IMR-90 (cell line): ENCODE results near the gene EHHADH. TPM values are rescaled to one million over a fixed set of nuclear protein-coding genes. Genes with fewer than 3 reads are reported as not detected.

Experiments
- ATAC-seq: fragments of 200-7000 bp; cut with Tn5 transposase; 2 replicates; pipeline ENCODE4 v1.9.1; 2020; ENCODE audit warnings: low read depth, mild to moderate bottlenecking, moderate library complexity
- BruUV-seq: library from RNA; stranded (reverse); fragments of 400-500 nt; replicated peaks from 2 replicates; lab custom pipeline; 2021; lab: Mats Ljungman, UMichigan
- CTCF ChIA-PET: fragments of 300-600 bp; formaldehyde crosslinking; extraction: SDS; loops from one replicate; lab custom pipeline; 2021; ENCODE audit warnings: antibody characterized with exemption; lab: Yijun Ruan, JAX
- POLR2A ChIA-PET: fragments of 300-600 bp; sonication (Branson Sonifier 250); formaldehyde crosslinking; loops from one replicate; lab custom pipeline; 2022; ENCODE audit warnings: antibody characterized with exemption; ENCODE audit not compliant: unreplicated experiment; lab: Charles Lee
- DNase-seq: peaks from one replicate; pipeline ENCODE4 v3.0.0; 2013
- H2AFZ ChIP-seq: replicated peaks from 2 replicates; pipeline ENCODE3; 2013; ENCODE audit warnings: low read length, mild to moderate bottlenecking; ENCODE audit not compliant: poor library complexity
- H2AK5ac ChIP-seq: 2 replicates; pipeline ENCODE4 v1.6.1; 2013; ENCODE audit warnings: low read depth, low read length, inconsistent platforms
- H2AK9ac ChIP-seq: replicated peaks from 2 replicates; pipeline ENCODE3; 2013; ENCODE audit warnings: mild to moderate bottlenecking, low read depth, low read length, moderate library complexity; ENCODE audit not compliant: poor library complexity
- H2BK120ac ChIP-seq: 2 replicates; pipeline ENCODE4 v1.6.1; 2013; ENCODE audit warnings: low read depth, low read length, inconsistent platforms
- H2BK15ac ChIP-seq: 3 replicates; pipeline ENCODE4 v1.6.1; 2013; ENCODE audit warnings: low read depth, low read length, inconsistent platforms
- H2BK20ac ChIP-seq: 2 replicates; pipeline ENCODE4 v1.6.1; 2013; ENCODE audit warnings: low read depth, mild to moderate bottlenecking, inconsistent platforms, low read length, moderate library complexity
- H2BK5ac ChIP-seq: 2 replicates; pipeline ENCODE4 v1.6.1; 2013; ENCODE audit warnings: mild to moderate bottlenecking, low read depth, low read length, inconsistent platforms; ENCODE audit not compliant: poor library complexity, severe bottlenecking
- H3K14ac ChIP-seq: replicated peaks from 2 replicates; pipeline ENCODE4 v1.6.1; 2013; ENCODE audit warnings: low read depth, low read length, inconsistent platforms
- H3K18ac ChIP-seq: 2 replicates; pipeline ENCODE4 v1.6.1; 2013; ENCODE audit warnings: low read depth, low read length, control low read depth
- H3K23ac ChIP-seq: 2 replicates; pipeline ENCODE4 v1.6.1; 2013; ENCODE audit warnings: low read depth, low read length, inconsistent platforms
- H3K27ac ChIP-seq: 2 replicates; pipeline ENCODE4 v1.5.1; 2013; ENCODE audit warnings: mild to moderate bottlenecking, control low read depth, low read length; ENCODE audit not compliant: insufficient read depth
- H3K27me3 ChIP-seq: 2 replicates; pipeline ENCODE4 v1.6.1; 2013; ENCODE audit warnings: low read length; ENCODE audit not compliant: control insufficient read depth, insufficient read depth
- H3K36me3 ChIP-seq: 2 replicates; pipeline ENCODE4 v1.6.1; 2013; ENCODE audit warnings: low read length, mixed read lengths; ENCODE audit not compliant: control insufficient read depth, insufficient read depth
- H3K4ac ChIP-seq: 2 replicates; pipeline ENCODE4 v1.6.1; 2013; ENCODE audit warnings: low read depth, low read length, inconsistent platforms
- H3K4me1 ChIP-seq: 2 replicates; pipeline ENCODE4 v1.6.1; 2013; ENCODE audit warnings: low read length, mixed read lengths; ENCODE audit not compliant: control insufficient read depth, insufficient read depth
- H3K4me2 ChIP-seq: 2 replicates; pipeline ENCODE4 v1.6.1; 2013; ENCODE audit warnings: low read depth, mild to moderate bottlenecking, control low read depth, low read length, moderate library complexity
- H3K4me3 ChIP-seq: 2 replicates; pipeline ENCODE4 v1.5.1; 2013; ENCODE audit warnings: low read depth, mild to moderate bottlenecking, control low read depth, low read length, moderate library complexity; ENCODE audit not compliant: insufficient read depth
- H3K56ac ChIP-seq: 2 replicates; pipeline ENCODE4 v1.6.1; 2013; ENCODE audit warnings: low read length, inconsistent platforms; ENCODE audit not compliant: insufficient read depth; ENCODE audit errors: extremely low read depth
- H3K79me1 ChIP-seq, 2 experiments: 2 replicates each; pipeline ENCODE4 v1.6.1; 2013; ENCODE audit warnings: low read length in 2 of 2, inconsistent platforms in 1 of 2, low read depth in 1 of 2
- H3K9ac ChIP-seq: 2 replicates; pipeline ENCODE4 v1.6.1; 2013; ENCODE audit warnings: low read depth, low read length, control low read depth
- H3K9me1 ChIP-seq: 2 replicates; pipeline ENCODE4 v1.6.1; 2013; ENCODE audit warnings: low read length, inconsistent platforms; ENCODE audit not compliant: insufficient read depth
- H3K9me3 ChIP-seq: 2 replicates; pipeline ENCODE4 v1.6.1; 2013; ENCODE audit warnings: low read length; ENCODE audit not compliant: control insufficient read depth, insufficient read depth
- H4K20me1 ChIP-seq: 2 replicates; pipeline ENCODE4 v1.6.1; 2013; ENCODE audit warnings: low read length, inconsistent platforms; ENCODE audit not compliant: insufficient read depth
- H4K5ac ChIP-seq: 2 replicates; pipeline ENCODE4 v1.6.1; 2013; ENCODE audit warnings: mild to moderate bottlenecking, low read depth, low read length, control low read depth
- H4K8ac ChIP-seq, 2 experiments: 2 replicates each; pipeline ENCODE4 v1.6.1; 2013; ENCODE audit warnings: low read depth in 2 of 2, low read length in 2 of 2, control low read depth in 1 of 2, inconsistent platforms in 1 of 2
- H4K91ac ChIP-seq: 2 replicates; pipeline ENCODE4 v1.6.1; 2013; ENCODE audit warnings: low read depth, low read length, inconsistent platforms; ENCODE audit not compliant: insufficient read depth
- BHLHE40 ChIP-seq: fragments of 150-350 bp; IDR thresholded peaks from 2 replicates; pipeline ENCODE4 v1.6.1; 2016; ENCODE audit warnings: mild to moderate bottlenecking, low read depth, low read length
- CEBPB ChIP-seq: IDR thresholded peaks from 2 replicates; pipeline ENCODE4 v1.6.1; 2012; ENCODE audit warnings: low read depth, low read length, improper control_type of control experiment
- CHD1 ChIP-seq: IDR thresholded peaks from 2 replicates; pipeline ENCODE4 v1.6.1; 2012; ENCODE audit warnings: low read depth, low read length, improper control_type of control experiment
- CTCF ChIP-seq: conservative IDR thresholded peaks from 2 replicates; pipeline ENCODE4 v1.5.1; 2012; ENCODE audit warnings: mild to moderate bottlenecking, low read depth, low read length, improper control_type of control experiment
- ELK1 ChIP-seq: fragments of 150-350 bp; IDR thresholded peaks from 2 replicates; pipeline ENCODE4 v1.6.1; 2016; ENCODE audit warnings: low read depth, mild to moderate bottlenecking, low read length, moderate library complexity, borderline replicate concordance
- FOS ChIP-seq: fragments of 150-350 bp; IDR thresholded peaks from 2 replicates; pipeline ENCODE4 v1.6.1; 2016; ENCODE audit warnings: low read depth, low read length
- MAFK ChIP-seq: IDR thresholded peaks from 2 replicates; pipeline ENCODE4 v1.6.1; 2012; ENCODE audit warnings: low read depth, low read length, improper control_type of control experiment
- MAZ ChIP-seq: IDR thresholded peaks from 2 replicates; pipeline ENCODE4 v1.6.1; 2012; ENCODE audit warnings: low read depth, mild to moderate bottlenecking, low read length, improper control_type of control experiment, moderate library complexity, borderline replicate concordance
- MXI1 ChIP-seq: IDR thresholded peaks from 2 replicates; pipeline ENCODE4 v1.6.1; 2012; ENCODE audit warnings: low read depth, mild to moderate bottlenecking, low read length, moderate library complexity, borderline replicate concordance
- NFE2L2 ChIP-seq: fragments of 150-350 bp; IDR thresholded peaks from 2 replicates; pipeline ENCODE4 v1.6.1; 2016; ENCODE audit warnings: low read depth, mild to moderate bottlenecking, low read length
- POLR2A ChIP-seq: IDR thresholded peaks from 2 replicates; pipeline ENCODE4 v1.6.1; 2012; ENCODE audit warnings: mild to moderate bottlenecking, low read depth, low read length
- RAD21 ChIP-seq: IDR thresholded peaks from 2 replicates; pipeline ENCODE4 v1.6.1; 2012; ENCODE audit warnings: low read length, improper control_type of control experiment
- RCOR1 ChIP-seq: IDR thresholded peaks from 2 replicates; pipeline ENCODE4 v1.6.1; 2012; ENCODE audit warnings: mild to moderate bottlenecking, low read length, improper control_type of control experiment; ENCODE audit not compliant: insufficient replicate concordance
- RFX5 ChIP-seq: IDR thresholded peaks from 2 replicates; pipeline ENCODE4 v1.8.0; 2012; ENCODE audit warnings: low read depth, mild to moderate bottlenecking, low read length, moderate library complexity
- SMC3 ChIP-seq: fragments of 150-350 bp; IDR thresholded peaks from 2 replicates; pipeline ENCODE4 v1.6.1; 2016; ENCODE audit warnings: low read depth, mild to moderate bottlenecking, antibody characterized with exemption, low read length, moderate library complexity
- USF2 ChIP-seq: fragments of 150-350 bp; IDR thresholded peaks from 2 replicates; pipeline ENCODE4 v1.6.1; 2017; ENCODE audit warnings: mild to moderate bottlenecking, antibody characterized with exemption, low read length, low read depth
- WGBS, 2 experiments: methylation state at CpG; one replicate each; pipeline versions ENCODE4 v1.1.5 to v1.1.7; 2013; ENCODE audit warnings: missing lambda C conversion rate in 2 of 2; ENCODE audit not compliant: insufficient read length in 1 of 2; ENCODE audit errors: extremely low coverage in 2 of 2; 5-methylcytosine and 5-hydroxymethylcytosine counted together
- dilution Hi-C: fragments of 300-500 bp; cut with HindIII; formaldehyde crosslinking; loops from one replicate; pipeline ENCODE4 v1.14.3; 2018; ENCODE audit warnings: low sequenced_read_pairs; ENCODE audit not compliant: unreplicated experiment
- in situ Hi-C: fragments of 300-500 bp; cut with MboI; formaldehyde crosslinking; loops from 3 replicates; pipeline ENCODE4 v1.14.3; 2019; ENCODE audit warnings: low sequenced_read_pairs, inconsistent platforms, mixed read lengths
- intact Hi-C: fragments of 100-400 bp; cut with micrococcal nuclease; formaldehyde crosslinking; loops from 2 replicates; pipeline ENCODE4 v1.10.0; 2022
- polyA plus RNA-seq, 3 experiments: library from polyadenylated mRNA; depleted of rRNA; stranded (reverse); fragments of >200 nt; gene quantifications; 2 replicates each; pipeline ENCODE4 v1.2.3, GENCODE V29; 2012; ENCODE audit warnings: low replicate concordance in 1 of 3
- total RNA-seq: library from RNA; depleted of rRNA; stranded (reverse); fragments of >200 nt; gene quantifications from 2 replicates; pipeline ENCODE4 v1.2.3, GENCODE V29; 2012

Gene EHHADH
- total and polyA plus RNA-seq, 2 of the 4 experiments (the other 2 are of a cell fraction) = 2.0 to 4.7 TPM

- Histone ChIP-seq H4K5ac (no peak overlapping the region), H3K4ac (no peak overlapping the region), H3K4me1 (no peaks in the 10 kb centered on the region), H3K27me3 (peaks cover 4% of the 10 kb centered on the region), H3K18ac (no peak overlapping the region), H2BK15ac (no peak overlapping the region), H3K79me1 (no peaks in the 10 kb centered on the region), H2BK20ac (no peak overlapping the region), H3K4me3 (no peak overlapping the region), H3K56ac (no peak overlapping the region), H3K27ac (no peak overlapping the region), H4K91ac (no peak overlapping the region), H2BK5ac (no peak overlapping the region), H3K14ac (no peak overlapping the region), H3K9me1 (no peaks in the 10 kb centered on the region), H3K23ac (no peak overlapping the region), H3K9ac (no peak overlapping the region), H2BK120ac (no peak overlapping the region), H2AFZ (no peak overlapping the region), H4K8ac (no peak overlapping the region), H2AK9ac (no peak overlapping the region), H3K36me3 (no peaks in the 10 kb centered on the region), H3K9me3 (no peaks in the 10 kb centered on the region), H3K4me2 (no peak overlapping the region), H2AK5ac (no peak overlapping the region), H4K20me1 (no peaks in the 10 kb centered on the region)
- POLR2A ChIA-PET = no interaction called here
- CTCF ChIA-PET = no interaction called here
- WGBS, 2 experiments = no CpG with 5 or more reads among the region's 2 CpGs
- no peak for TF ChIP-seq FOS
- no peak for TF ChIP-seq MAFK
- TF ChIP-seq NFE2L2 = no peak
- TF ChIP-seq CEBPB = no peak
- TF ChIP-seq BHLHE40 = no peak
- no peak for TF ChIP-seq CTCF
- TF ChIP-seq MXI1 = no peak
- no peak for TF ChIP-seq CHD1
- TF ChIP-seq RAD21 = no peak
- no peak for TF ChIP-seq RFX5
- TF ChIP-seq SMC3 = no peak
- no peak for TF ChIP-seq USF2
- no peak for TF ChIP-seq ELK1
- no peak for TF ChIP-seq MAZ
- no peak for TF ChIP-seq POLR2A
- TF ChIP-seq RCOR1 = no peak
- ATAC-seq (no peak), DNase-seq (no peak)
- in situ Hi-C loops = no loop called here
- BruUV-seq = no TSS peak
- intact Hi-C loops = no loop called here
- dilution Hi-C loops = no loop called here
Measured at GRCh38 chr3:185268194-185268962, 14.5 kb upstream of the EHHADH start.
